Body of pancreas (tissue), 4 donors: Measurements from ENCODE around the gene RMI2. TPM values are rescaled to one million over a fixed set of nuclear protein-coding genes. Genes with fewer than 3 reads are reported as not detected.

ENCODE experiments used
- ATAC-seq: fragments of 150-250 bp; one replicate; pipeline ENCODE4 v1.9.1; 2016
- DNase-seq, 4 donors: peaks; one replicate each; pipeline ENCODE4 v3.0.0-alpha.2; 2019
- H3K27ac ChIP-seq, 4 donors: fragments of 200-600 bp; sonication (generic); 1 replicate in 3 of 4; 2 replicates in 1 of 4; pipeline versions ENCODE4 v1.5.1 to v1.6.1; 2016 to 2019; ENCODE audit warnings: mild to moderate bottlenecking in 1 of 4, mixed read lengths in 1 of 4, moderate library complexity in 1 of 4
- H3K27me3 ChIP-seq, 2 donors: fragments of 200-600 bp; sonication (generic); one replicate each; pipeline ENCODE4 v1.6.0; 2016; ENCODE audit warnings: mild to moderate bottlenecking in 1 of 2
- H3K36me3 ChIP-seq, 2 donors: fragments of 200-600 bp; sonication (generic); replicated peaks in 1 of 2; 2 replicates each; pipeline ENCODE4 v1.5.1; 2016; ENCODE audit warnings: low read depth in 2 of 2; ENCODE audit not compliant: insufficient read depth in 1 of 2
- H3K4me1 ChIP-seq: fragments of 200-600 bp; sonication (generic); one replicate; pipeline ENCODE4 v1.6.0; 2016
- H3K4me3 ChIP-seq, 2 donors: fragments of 200-600 bp; sonication (generic); 1 replicate in 1 of 2; 2 replicates in 1 of 2; pipeline ENCODE4 v1.5.1; 2016 to 2019
- H3K9me3 ChIP-seq, 3 donors: fragments of 200-600 bp; sonication (generic); 1 replicate in 2 of 3; 2 replicates in 1 of 3; pipeline ENCODE4 v1.5.1; 2016
- CTCF ChIP-seq, 7 experiments: fragments of 450-650 bp in 4 of 7; fragments of 200-600 bp in 3 of 7; sonication (generic) in 3 of 7; IDR thresholded peaks; one replicate each; pipeline ENCODE4 v1.5.1; 2016 to 2019; ENCODE audit warnings: antibody characterized with exemption in 7 of 7
- POLR2A ChIP-seq, 3 donors: fragments of 450-650 bp; IDR thresholded peaks; one replicate each; pipeline ENCODE4 v1.6.1; 2016; ENCODE audit warnings: antibody characterized with exemption in 3 of 3, mild to moderate bottlenecking in 2 of 3
- WGBS, 2 donors: methylation state at CpG; one replicate each; pipeline ENCODE4 v1.1.5; 2017; 5-methylcytosine and 5-hydroxymethylcytosine counted together
- intact Hi-C: fragments of 100-400 bp; cut with DNase I; formaldehyde crosslinking; loops from one replicate; pipeline ENCODE4 v1.15.1; 2023
- microRNA-seq, 2 donors: library from miRNA; unstranded; fragments of <30 nt; microRNA quantifications; one replicate each; pipeline ENCODE4, GENCODE V29; 2016; ENCODE audit warnings: borderline number of aligned reads in 2 of 2, borderline replicate concordance in 2 of 2
- small RNA-seq: library from RNA; depleted of rRNA; stranded (forward); fragments of <200 nt; gene quantifications from one replicate; pipeline ENCODE3, GENCODE V24; 2016
- total RNA-seq, 2 donors: library from RNA; depleted of rRNA; stranded (reverse); fragments of >200 nt; gene quantifications; one replicate each; pipeline ENCODE4 v1.1.0, GENCODE V29; 2016

Gene RMI2
- total RNA-seq, 2 donors from 2014 or later = 1.3 to 3.0 TPM

GRCh38 chr16:11400076-11400475 lies 54.8 kb downstream of the RMI2 start:
- 88 to 92% methylated on average over 7 of the region's 7 CpGs for WGBS, 2 donors
- Histone ChIP-seq H3K4me3 (no peak overlapping the region), H3K36me3 (no peaks in the 10 kb centered on the region), H3K4me1 (peaks cover 22% of the 10 kb centered on the region), H3K27me3 (no peaks in the 10 kb centered on the region), H3K27ac (no peak overlapping the region), H3K9me3 (no peaks in the 10 kb centered on the region)
- no peak for ATAC-seq
- TF ChIP-seq CTCF (IDR thresholded peaks at IDR 0.05) (no peak), POLR2A (IDR thresholded peaks at IDR 0.05) (no peak)
- intact Hi-C loops = no loop called here
- no peak for DNase-seq

Small RNA genes within 50 kb of the gene (microRNA-seq; reads per million reads assigned to microRNA genes)
- 0 reads per million in 2 donors for gene MIR548H2

Small RNA genes within 50 kb of the gene (small RNA-seq; reads per million reads assigned to genes)
- gene AC099489.2 (not detected), gene MIR548H2 (not detected), gene RF00019 (not detected)

Other genes with a start within 250 kb of the RMI2 start
- gene SOCS1, start 89.3 kb upstream of the RMI2 start, total RNA-seq = 1 to 10 TPM; 1.0 to 7.9 TPM
- not detected for gene TNP2, start 76.1 kb upstream of the RMI2 start, total RNA-seq
- gene PRM3, start 71.8 kb upstream of the RMI2 start, total RNA-seq = not detected
- not detected for gene PRM2, start 69.0 kb upstream of the RMI2 start, total RNA-seq
- gene PRM1, start 64.1 kb upstream of the RMI2 start, total RNA-seq = not detected
- gene LITAF, start 241.5 kb downstream of the RMI2 start, total RNA-seq = 10 to 100 TPM; 24.9 to 25.7 TPM